CD8-positive, alpha-beta memory T cell (primary cell): ENCODE results near the gene VPS26C. TPM values are rescaled to one million over a fixed set of nuclear protein-coding genes. Genes with fewer than 3 reads are reported as not detected.
A peak's percentile ranks its signal among the peaks of the same experiment; 100 is the strongest.
"Not testable (repeated sequence)": the region's sequence is repeated elsewhere in the genome, so short reads cannot be mapped to it uniquely, and the experiment has no call there.

Experiments
- CTCF ChIA-PET: fragments of 350-600 bp; sonication (Branson Sonifier 250); formaldehyde crosslinking; loops from one replicate; lab custom pipeline; 2021; ENCODE audit warnings: antibody characterized with exemption; lab: Charles Lee
- POLR2A ChIA-PET: fragments of 350-600 bp; sonication (Branson Sonifier 250); formaldehyde crosslinking; loops from one replicate; lab custom pipeline; 2021; ENCODE audit warnings: antibody characterized with exemption; lab: Charles Lee
- DNase-seq, 5 donors: peaks; one replicate each; pipeline versions ENCODE4 v3.0.0 to v3.0.0-alpha.2; 2020 to 2022; ENCODE audit warnings: mixed read lengths in 1 of 5
- H3K27ac ChIP-seq: one replicate; pipeline ENCODE4 v1.7.0; 2013; ENCODE audit warnings: low read depth, mild to moderate bottlenecking, low read length, moderate library complexity
- H3K27me3 ChIP-seq: 2 replicates; pipeline ENCODE4 v1.7.0; 2013; ENCODE audit warnings: low read length, mild to moderate bottlenecking; ENCODE audit not compliant: insufficient read depth, poor library complexity, severe bottlenecking
- H3K36me3 ChIP-seq: 2 replicates; pipeline ENCODE4 v1.7.0; 2013; ENCODE audit warnings: mild to moderate bottlenecking, low read length, moderate library complexity; ENCODE audit not compliant: insufficient read depth
- H3K4me1 ChIP-seq: 2 replicates; pipeline ENCODE4 v1.7.0; 2013; ENCODE audit warnings: mild to moderate bottlenecking, low read length, moderate library complexity; ENCODE audit not compliant: insufficient read depth
- H3K4me3 ChIP-seq: 2 replicates; pipeline ENCODE4 v1.7.0; 2013; ENCODE audit warnings: mild to moderate bottlenecking, low read length
- H3K9me3 ChIP-seq: 2 replicates; pipeline ENCODE4 v1.7.0; 2013; ENCODE audit warnings: mild to moderate bottlenecking, low read length
- H3K27ac Mint-ChIP-seq, 8 donors: one replicate each; pipeline ENCODE4 v1.8.0; 2020 to 2021; ENCODE audit warnings: mixed read lengths in 8 of 8, mild to moderate bottlenecking in 6 of 8, inconsistent platforms in 3 of 8, moderate library complexity in 3 of 8
- H3K27me3 Mint-ChIP-seq, 2 donors: one replicate each; pipeline ENCODE4 v1.8.0; 2020 to 2021; ENCODE audit warnings: mixed read lengths in 2 of 2, mild to moderate bottlenecking in 1 of 2, moderate library complexity in 1 of 2
- H3K36me3 Mint-ChIP-seq, 3 donors: one replicate each; pipeline ENCODE4 v1.8.0; 2020 to 2021; ENCODE audit warnings: mixed read lengths in 3 of 3, inconsistent platforms in 1 of 3, mild to moderate bottlenecking in 1 of 3
- H3K4me1 Mint-ChIP-seq, 3 donors: one replicate each; pipeline ENCODE4 v1.8.0; 2020 to 2021; ENCODE audit warnings: mixed read lengths in 3 of 3, inconsistent platforms in 1 of 3, mild to moderate bottlenecking in 1 of 3
- H3K4me3 Mint-ChIP-seq, 7 donors: one replicate each; pipeline ENCODE4 v1.8.0; 2020 to 2021; ENCODE audit warnings: mixed read lengths in 7 of 7, mild to moderate bottlenecking in 6 of 7, moderate library complexity in 4 of 7, inconsistent platforms in 2 of 7
- H3K9me3 Mint-ChIP-seq, 5 donors: one replicate each; pipeline ENCODE4 v1.8.0; 2020 to 2022; ENCODE audit warnings: mixed read lengths in 5 of 5, mild to moderate bottlenecking in 3 of 5, moderate library complexity in 2 of 5, inconsistent platforms in 1 of 5
- polyA plus RNA-seq: library from polyadenylated mRNA; unstranded; fragments of 300-500 nt; fragmentation: Illumina TruSeq; gene quantifications from one replicate; pipeline ENCODE4 v1.2.3, GENCODE V29; 2021
- total RNA-seq, 2 experiments: library from RNA; stranded (reverse); gene quantifications; one replicate each; pipeline ENCODE4 v1.2.3, GENCODE V29; 2021

The VPS26C gene
- total and polyA plus RNA-seq, 3 experiments from 2014 or later, result 59.1 to 82.0 (median 62.7) TPM

GRCh38 chr21:37224861-37225839 lies 42.0 kb downstream of the VPS26C start:
- Histone ChIP-seq H3K9me3 (no peaks in the 10 kb centered on the region), H3K36me3 (peaks cover 9% of the 10 kb centered on the region), H3K4me3 (peak overlapping the region; percentile 22), H3K27me3 (no peaks in the 10 kb centered on the region), H3K4me1 (peaks cover 37% of the 10 kb centered on the region), H3K27ac (peak overlapping the region; percentile 20)
- DNase-seq, result peak; percentile 18 to 76 (median 50)
- ChIA-PET CTCF (no interaction called here), POLR2A (interaction anchor here (0.8 kb wide), 1 partner anchor 339 kb away, joined by 3 read pairs; no protein-coding TSS in a partner anchor)
- H3K4me1 Mint-ChIP-seq, result peaks cover 44 to 62% (median 60%) of the 10 kb centered on the region in 3 donors
- peak overlapping the region; percentile 92 to 98 (median 96) for H3K27ac Mint-ChIP-seq
- peaks cover 0 to 70% (median 9%) of the 10 kb centered on the region in 3 donors for H3K36me3 Mint-ChIP-seq
- no peaks in the 10 kb centered on the region for H3K9me3 Mint-ChIP-seq
- peak overlapping the region; percentile 37 to 88 (median 73) for H3K4me3 Mint-ChIP-seq
- no peaks in the 10 kb centered on the region for H3K27me3 Mint-ChIP-seq

GRCh38 chr21:37223804-37224345 lies 43.3 kb downstream of the VPS26C start:
- POLR2A ChIA-PET, result no interaction called here
- Mint-ChIP-seq H3K27ac (peak overlapping the region in 7 of 8 donors; percentile 48 to 98 (median 92)), H3K4me3 (peak overlapping the region in 5 of 7 donors; percentile 6 to 36 (median 15)), H3K36me3 (peaks cover 0 to 59% (median 9%) of the 10 kb centered on the region in 3 donors), H3K4me1 (peaks cover 50 to 70% (median 69%) of the 10 kb centered on the region in 3 donors), H3K27me3 (no peaks in the 10 kb centered on the region), H3K9me3 (no peaks in the 10 kb centered on the region)
- Histone ChIP-seq H3K4me1 (peaks cover 42% of the 10 kb centered on the region), H3K36me3 (no peaks in the 10 kb centered on the region), H3K27ac (no peak overlapping the region), H3K27me3 (no peaks in the 10 kb centered on the region), H3K9me3 (no peaks in the 10 kb centered on the region), H3K4me3 (no peak overlapping the region)
- no peak for DNase-seq
- CTCF ChIA-PET, result no interaction called here

GRCh38 chr21:37222248-37222647 lies 44.9 kb downstream of the VPS26C start:
- peaks cover 42% of the 10 kb centered on the region for H3K4me1 ChIP-seq
- H3K36me3 ChIP-seq, H3K27me3 ChIP-seq, POLR2A ChIA-PET, DNase-seq, H3K4me3 ChIP-seq, H3K27me3 Mint-ChIP-seq, H3K9me3 Mint-ChIP-seq, H3K9me3 ChIP-seq, H3K27ac ChIP-seq, CTCF ChIA-PET: not testable (repeated sequence)
- peak overlapping the region in 5 of 7 donors; percentile 18 to 44 (median 41) for H3K4me3 Mint-ChIP-seq
- H3K4me1 Mint-ChIP-seq, result peaks cover 53 to 70% (median 69%) of the 10 kb centered on the region in 3 donors
- H3K27ac Mint-ChIP-seq, result peak overlapping the region in 5 of 8 donors; percentile 3 to 88 (median 29)
- peaks cover 0 to 43% (median 4%) of the 10 kb centered on the region in 3 donors for H3K36me3 Mint-ChIP-seq

- no peaks in the 10 kb centered on the region for H3K36me3 ChIP-seq
- peak overlapping the region; percentile 87 to 98 (median 94) for H3K4me3 Mint-ChIP-seq
- H3K27ac ChIP-seq, result peak overlapping the region; percentile 78
- H3K4me1 Mint-ChIP-seq, result peaks cover 49 to 60% (median 59%) of the 10 kb centered on the region in 3 donors
- H3K9me3 Mint-ChIP-seq, result no peaks in the 10 kb centered on the region
- DNase-seq, result peak; percentile 88 to 95 (median 91)
- H3K27ac Mint-ChIP-seq, result peak overlapping the region; percentile 86 to 98 (median 95)
- peak overlapping the region; percentile 71 for H3K4me3 ChIP-seq
- H3K36me3 Mint-ChIP-seq, result peaks cover 0 to 33% (median 3%) of the 10 kb centered on the region in 3 donors
- no peaks in the 10 kb centered on the region for H3K27me3 Mint-ChIP-seq
- ChIA-PET CTCF (interaction anchor here (0.7 to 1.2 kb wide), 4 partner anchors 8 to 390 kb away, joined by 3 to 5 read pairs (median 3); no protein-coding TSS in a partner anchor), POLR2A (interaction anchor here (0.6 to 1.9 kb wide), 3 partner anchors 13 to 343 kb away, joined by 3 to 5 read pairs (median 4); partner anchors contain the start of gene VPS26C)
- no peaks in the 10 kb centered on the region for H3K27me3 ChIP-seq
- peaks cover 41% of the 10 kb centered on the region for H3K4me1 ChIP-seq
- no peaks in the 10 kb centered on the region for H3K9me3 ChIP-seq
Observed at GRCh38 chr21:37220981-37221664, 46.0 kb downstream of the VPS26C start.

GRCh38 chr21:37220433-37220980 lies 46.6 kb downstream of the VPS26C start:
- Histone ChIP-seq H3K4me3 (peak overlapping the region; percentile 71), H3K4me1 (peaks cover 34% of the 10 kb centered on the region), H3K27me3 (no peaks in the 10 kb centered on the region), H3K27ac (peak overlapping the region; percentile 78), H3K9me3 (no peaks in the 10 kb centered on the region), H3K36me3 (no peaks in the 10 kb centered on the region)
- Mint-ChIP-seq H3K27ac (peak overlapping the region; percentile 86 to 98 (median 95)), H3K4me3 (peak overlapping the region; percentile 87 to 98 (median 94)), H3K36me3 (peaks cover 0 to 27% (median 3%) of the 10 kb centered on the region in 3 donors), H3K27me3 (no peaks in the 10 kb centered on the region), H3K9me3 (no peaks in the 10 kb centered on the region), H3K4me1 (peaks cover 43 to 54% (median 53%) of the 10 kb centered on the region in 3 donors)
- POLR2A ChIA-PET, result interaction anchor here (0.9 to 1.9 kb wide), 2 partner anchors 47 to 343 kb away, joined by 4 to 5 read pairs; partner anchors contain the start of gene VPS26C
- CTCF ChIA-PET, result interaction anchor here (0.7 to 1.2 kb wide), 6 partner anchors 9 to 390 kb away, joined by 3 to 5 read pairs (median 4); no protein-coding TSS in a partner anchor
- peak in 3 of 5 donors; percentile 24 to 47 (median 38) for DNase-seq

- peaks cover 28% of the 10 kb centered on the region for H3K4me1 ChIP-seq
- no peaks in the 10 kb centered on the region for H3K9me3 Mint-ChIP-seq
- CTCF ChIA-PET, result interaction anchor here (0.8 to 1.2 kb wide), 3 partner anchors 9 to 50 kb away, joined by 3 to 4 read pairs (median 4); no protein-coding TSS in a partner anchor
- H3K27me3 Mint-ChIP-seq, result no peaks in the 10 kb centered on the region
- peaks cover 0 to 23% (median 3%) of the 10 kb centered on the region in 3 donors for H3K36me3 Mint-ChIP-seq
- no peaks in the 10 kb centered on the region for H3K36me3 ChIP-seq
- POLR2A ChIA-PET, result interaction anchor here (1.9 kb wide), 1 partner anchor 47 kb away, joined by 5 read pairs; the partner anchor contains the start of gene VPS26C
- no peaks in the 10 kb centered on the region for H3K9me3 ChIP-seq
- H3K4me1 Mint-ChIP-seq, result peaks cover 37 to 47% (median 47%) of the 10 kb centered on the region in 3 donors
- H3K4me3 Mint-ChIP-seq, result peak overlapping the region; percentile 87 to 98 (median 94)
- peak overlapping the region; percentile 71 for H3K4me3 ChIP-seq
- H3K27me3 ChIP-seq, result no peaks in the 10 kb centered on the region
- peak overlapping the region; percentile 86 to 98 (median 95) for H3K27ac Mint-ChIP-seq
- peak overlapping the region; percentile 78 for H3K27ac ChIP-seq
- DNase-seq, result peak in 2 of 5 donors; percentile 37 to 57
Observed at GRCh38 chr21:37219761-37220432, 47.2 kb downstream of the VPS26C start.
